NOMO-1 treated with dmso at 0.1 percent for 144 hours (cell line): ENCODE data around the gene LRRC27.

Experiments used
- DNase-seq: peaks from one replicate; lab custom pipeline; 2025; ENCODE audit not compliant: unreplicated experiment; lab: John Stamatoyannopoulos, UW

LRRC27 gene

DNA sequence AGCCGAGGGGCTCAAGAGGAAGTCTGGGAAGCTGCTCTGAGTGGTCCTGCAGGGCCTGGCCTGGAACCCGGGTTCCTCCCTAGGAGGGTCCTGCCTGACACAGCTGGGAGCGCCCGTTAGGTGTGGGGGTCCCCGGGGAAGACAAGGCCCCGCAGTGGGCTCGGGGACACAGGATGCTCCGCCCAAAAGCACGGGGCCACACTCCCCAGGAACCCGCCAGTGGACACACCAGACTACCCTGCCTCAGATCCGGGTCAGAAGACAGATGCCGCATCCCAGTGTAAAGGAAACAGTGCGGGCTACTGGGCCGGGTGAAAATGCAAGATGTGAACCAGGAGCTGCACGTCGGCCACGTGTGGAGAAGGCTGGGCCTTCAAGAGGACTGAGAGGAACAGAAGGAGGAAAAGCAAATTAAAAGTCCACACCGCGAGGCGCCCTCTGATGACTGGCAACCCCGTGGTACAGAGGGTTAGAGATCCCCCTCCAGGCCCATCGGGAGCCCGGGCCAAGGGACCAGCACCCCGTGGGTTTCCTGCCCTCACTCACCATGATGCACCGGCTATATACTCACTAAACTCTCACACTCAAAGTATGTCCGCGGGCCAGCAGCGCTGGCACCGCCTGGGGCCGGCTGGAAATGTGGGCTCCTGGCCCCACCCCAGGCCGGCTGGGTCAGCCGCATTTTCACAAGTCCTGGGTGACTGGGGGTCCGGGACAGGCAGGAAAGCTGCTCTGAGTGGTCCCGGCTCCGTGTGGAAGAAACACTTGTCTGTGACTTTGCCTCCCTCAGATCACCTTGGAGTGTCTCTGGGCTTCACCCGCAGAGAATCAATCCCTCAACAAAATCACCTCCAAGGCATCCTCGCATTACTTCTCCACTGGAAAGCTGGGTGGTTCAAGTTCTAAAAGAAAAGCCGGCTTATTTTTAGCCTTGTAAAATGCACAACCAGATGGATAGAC lies 30.3 kb upstream of the LRRC27 start:
- no peak for DNase-seq

GRCh38 chr10:132302421-132303310 lies 29.3 kb upstream of the LRRC27 start:
- DNase-seq, result no peak

DNA sequence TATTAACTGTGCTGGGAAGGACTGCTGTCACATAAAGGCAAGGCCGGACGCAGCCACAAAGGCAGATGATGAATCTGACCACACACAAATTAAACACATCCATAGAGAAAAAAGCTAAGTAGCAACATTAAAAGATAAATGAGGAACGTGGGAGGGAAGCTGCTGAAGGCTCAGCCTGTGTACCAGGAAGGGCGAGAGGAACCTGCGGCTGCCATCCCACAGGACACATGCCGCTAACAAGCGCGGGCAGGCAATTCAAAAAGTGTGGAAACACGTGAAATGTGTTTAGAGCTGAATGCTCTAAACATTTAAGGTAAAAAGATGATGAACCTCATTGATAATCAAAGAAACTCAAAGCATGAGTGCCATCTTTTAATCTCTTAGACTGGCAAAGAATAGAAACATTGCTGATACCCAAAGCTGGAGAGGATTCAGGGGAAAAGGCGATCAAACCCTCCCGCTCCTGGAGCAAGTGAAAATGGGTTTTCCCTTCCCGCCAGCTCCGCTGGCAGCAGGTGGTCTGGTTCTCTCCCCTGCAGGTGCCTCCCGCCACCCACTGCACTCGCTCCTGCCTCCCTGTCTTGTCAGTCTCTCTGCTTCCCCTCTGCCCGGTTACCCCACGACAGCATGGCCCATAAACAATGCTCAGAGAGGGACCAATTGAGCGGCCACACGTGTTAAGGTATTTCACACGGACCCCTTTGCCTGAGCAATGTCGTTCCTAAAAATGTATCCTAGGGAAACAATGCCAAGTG lies 28.5 kb upstream of the LRRC27 start:
- DNase-seq, result no peak

DNA sequence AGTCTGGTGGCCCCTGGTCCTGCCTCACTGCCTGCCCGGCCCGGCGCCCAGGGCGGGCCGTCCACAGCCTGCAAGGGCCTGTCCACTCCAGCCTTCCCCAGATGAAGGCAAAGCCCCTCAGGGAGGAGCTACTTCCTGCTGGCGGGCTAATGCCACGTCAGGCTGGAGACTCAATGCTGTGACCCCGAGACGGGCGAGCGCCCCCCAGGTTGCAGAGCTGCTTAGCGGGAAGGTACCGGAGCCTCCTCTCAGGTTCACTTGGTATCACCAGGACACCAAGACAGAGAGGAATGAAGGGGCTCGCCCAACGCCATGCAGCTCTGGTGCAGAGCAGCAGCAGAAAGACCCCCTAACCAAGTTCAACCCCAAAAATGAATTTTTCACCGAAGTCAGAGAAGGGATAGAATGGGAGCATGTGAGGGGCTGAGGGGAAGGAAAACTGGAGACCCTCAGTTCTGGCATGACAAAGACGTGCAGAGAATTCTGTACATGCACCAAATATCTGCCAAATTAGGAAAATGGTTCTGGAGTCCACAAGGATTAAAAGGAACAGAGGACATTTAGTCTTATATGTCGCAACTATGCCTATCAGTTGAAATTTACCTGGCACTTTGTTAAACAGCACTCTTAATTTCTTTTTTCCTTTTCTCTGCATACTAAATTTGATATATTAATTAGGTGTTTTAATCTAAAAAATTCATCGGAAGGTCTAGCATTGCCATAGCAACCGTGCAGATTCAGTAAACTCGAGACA lies 27.1 kb upstream of the LRRC27 start:
- DNase-seq, result no peak

DNA sequence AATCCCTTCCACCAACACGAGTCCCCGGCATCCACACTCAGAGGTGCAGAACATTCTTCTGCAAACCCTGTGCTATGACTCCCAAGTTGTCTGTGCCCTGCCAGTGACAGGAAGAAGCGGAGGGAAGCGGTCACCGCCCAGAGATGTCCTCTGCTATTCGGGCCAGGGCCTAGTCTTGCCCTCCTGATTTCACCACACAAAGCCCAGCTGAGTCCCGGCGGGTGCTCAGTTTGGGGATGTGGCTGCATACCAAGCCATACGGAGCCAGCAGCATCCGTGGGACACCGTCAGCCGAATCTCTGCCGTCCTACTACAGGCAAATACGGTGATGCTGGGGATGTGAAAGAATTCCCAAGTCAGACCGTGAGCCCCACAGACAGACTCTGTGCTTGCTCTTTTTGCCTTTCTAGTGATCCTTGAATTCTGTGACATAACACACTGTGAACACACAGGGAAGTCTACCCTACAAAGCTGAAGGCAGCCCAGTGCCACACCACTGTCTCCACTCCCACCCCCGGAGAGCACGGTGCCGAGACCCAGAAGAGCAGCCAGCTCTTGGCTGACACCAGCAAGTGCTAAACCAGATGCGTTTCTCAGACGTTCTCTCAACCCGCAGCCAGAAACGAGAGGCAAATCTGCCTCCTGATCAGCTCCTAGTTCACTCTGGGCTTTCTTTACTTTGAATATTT lies 26.2 kb upstream of the LRRC27 start:
- no peak for DNase-seq

GRCh38 chr10:132306343-132306685 lies 25.7 kb upstream of the LRRC27 start:
- no peak for DNase-seq

DNA sequence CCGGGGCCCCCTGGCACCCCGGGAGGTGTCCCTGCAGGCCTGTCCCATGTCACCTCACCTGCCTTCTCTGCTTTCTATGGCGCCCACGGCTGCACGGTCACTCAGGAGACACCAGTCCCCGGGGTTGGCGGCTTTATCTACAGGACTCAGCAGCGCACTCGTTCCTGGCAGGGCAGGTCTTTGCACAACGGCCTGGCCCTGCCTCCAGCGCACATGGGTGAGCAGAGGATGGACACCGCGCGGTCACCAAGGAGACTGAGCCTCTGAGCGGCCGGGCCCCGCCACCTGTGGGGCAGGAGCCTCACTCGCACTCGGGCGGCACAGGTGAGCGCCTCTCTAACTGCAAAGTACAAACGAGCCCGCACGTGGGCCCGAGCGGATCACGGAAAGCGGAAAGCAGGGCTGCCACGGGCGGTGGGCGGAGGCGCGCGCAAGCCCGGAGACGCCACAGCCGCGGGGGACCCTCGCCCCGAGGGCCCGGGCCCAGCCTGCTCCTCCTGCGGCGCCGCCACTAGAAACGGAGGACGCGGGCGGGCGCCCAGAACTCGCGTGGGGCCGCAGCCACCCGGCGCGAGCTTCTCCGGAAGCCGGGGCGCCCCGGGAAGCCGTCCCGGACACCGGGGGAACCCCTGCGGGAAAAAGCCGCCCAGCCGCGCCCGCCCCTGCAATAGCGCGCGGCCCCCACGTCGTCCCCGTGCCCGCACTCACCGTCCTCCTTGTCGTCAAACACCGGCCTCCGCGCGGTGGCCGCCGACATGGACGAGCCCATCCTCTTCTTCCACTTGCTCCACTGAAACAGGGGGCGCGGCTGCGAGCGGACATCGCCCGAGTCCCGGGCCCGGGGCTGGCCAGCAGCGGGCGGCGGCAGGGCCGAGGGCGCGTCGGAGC lies 24.9 kb upstream of the LRRC27 start:
- no peak for DNase-seq

GRCh38 chr10:132307823-132308586 lies 24.0 kb upstream of the LRRC27 start, which contains the start of gene STK32C:
Gene STK32C, minus strand, starts transcription at chr10:132307950. Its CDS starts 117 bp downstream, at chr10:132307833.
- peak; percentile 82 for DNase-seq

DNA sequence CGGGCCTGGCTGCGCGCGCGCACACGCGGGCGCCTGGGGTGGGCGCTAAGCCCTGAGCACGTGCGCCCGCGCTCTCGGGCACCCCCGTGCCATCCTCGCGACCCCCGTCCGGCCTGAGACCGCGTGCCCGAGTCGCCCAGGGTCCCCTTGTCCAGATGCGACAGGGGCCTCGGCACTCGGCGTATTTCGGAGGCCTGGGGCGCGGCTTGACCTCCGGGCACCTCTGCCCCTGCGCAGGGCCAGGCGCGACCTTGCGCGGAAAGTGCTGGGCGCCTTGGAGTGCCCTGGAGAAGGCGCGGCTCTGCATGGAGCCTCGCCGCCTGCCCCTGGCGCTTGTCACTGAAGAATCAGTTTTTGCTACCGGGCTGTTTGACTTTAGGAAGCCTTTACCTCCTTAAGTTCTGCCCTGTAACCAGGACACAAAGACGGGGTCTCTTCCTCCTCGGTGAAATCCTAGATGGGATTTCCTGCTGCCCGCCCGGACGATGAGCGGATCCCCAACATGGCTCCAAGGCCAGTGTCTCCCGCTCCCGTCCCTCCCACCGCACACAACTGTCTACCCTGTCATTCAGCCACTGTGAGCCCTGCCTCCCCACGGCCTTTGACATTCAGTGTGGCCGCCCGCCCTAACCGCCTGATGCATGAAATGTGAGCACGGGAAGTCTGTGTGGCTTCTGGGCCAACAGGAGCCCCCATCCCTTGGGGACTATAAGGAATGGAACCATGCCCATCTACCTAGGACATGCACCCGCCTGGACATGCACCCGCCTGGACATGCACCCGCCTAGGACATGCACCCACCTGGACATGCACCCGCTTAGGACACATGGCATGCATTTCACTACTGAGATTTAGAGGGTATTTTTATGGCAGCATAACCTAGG lies 23.2 kb upstream of the LRRC27 start:
- DNase-seq, result no peak

- no peak for DNase-seq
Observed at GRCh38 chr10:132309471-132309865, 22.5 kb upstream of the LRRC27 start.

GRCh38 chr10:132309879-132310591 lies 22.0 kb upstream of the LRRC27 start:
- DNase-seq, result no peak

DNA sequence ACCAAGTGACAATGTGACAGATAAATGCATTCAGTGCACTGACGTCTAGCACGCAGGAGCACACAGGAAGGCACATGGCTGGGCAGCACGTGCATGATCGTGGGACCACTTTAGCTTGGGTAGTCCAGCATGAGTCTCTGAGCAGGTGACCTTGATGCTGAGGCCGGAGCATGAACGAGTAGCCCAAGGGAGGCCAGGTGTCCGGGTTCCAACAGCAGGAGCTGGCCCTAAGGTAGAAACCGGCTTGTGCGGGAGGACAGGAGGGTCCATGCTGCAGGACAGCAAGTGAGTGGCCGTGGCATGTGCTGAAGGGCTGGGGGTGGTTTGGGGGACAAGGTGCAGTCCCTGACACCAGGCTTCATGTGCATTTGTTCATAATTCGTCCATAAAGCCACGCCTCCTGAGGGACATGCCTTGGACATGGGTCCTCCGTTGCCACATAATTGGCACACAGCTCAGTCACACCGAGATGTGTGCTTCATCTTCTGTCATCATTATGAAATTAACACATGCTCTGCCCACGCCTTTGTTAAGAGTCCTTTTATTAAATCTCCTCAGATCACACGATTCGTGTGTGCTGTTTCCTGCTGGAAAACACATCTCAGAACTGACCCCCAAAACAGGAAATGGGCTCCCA lies 21.2 kb upstream of the LRRC27 start:
- no peak for DNase-seq

DNA sequence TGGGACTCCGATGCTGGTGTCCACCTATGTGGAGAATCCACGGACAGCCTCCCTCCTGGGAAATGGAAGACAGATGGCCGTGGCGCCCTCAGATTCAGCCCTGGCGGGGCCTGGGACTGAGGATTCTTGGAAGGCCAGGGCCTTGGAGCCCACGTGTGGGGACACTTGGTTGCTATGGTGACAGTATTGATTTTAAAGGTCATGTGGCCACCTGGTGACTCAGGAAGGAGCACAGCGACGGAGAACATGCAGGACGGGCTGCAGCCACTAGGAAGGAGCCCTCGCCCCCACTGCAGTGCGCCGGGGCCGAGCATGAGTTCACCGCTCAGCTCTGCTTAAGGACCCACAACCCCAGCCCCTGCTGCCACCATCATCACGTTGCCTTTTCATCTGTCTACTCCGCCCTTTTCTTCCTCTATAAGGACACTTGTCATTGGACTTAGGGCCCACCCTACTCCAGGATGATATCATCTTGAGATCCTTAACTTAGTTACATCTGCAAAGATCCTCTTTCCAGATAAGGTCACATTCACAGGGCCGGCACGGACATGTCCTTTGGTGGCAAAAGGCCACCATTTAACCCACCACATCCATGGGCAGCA lies 20.6 kb upstream of the LRRC27 start:
- DNase-seq, result no peak

DNA sequence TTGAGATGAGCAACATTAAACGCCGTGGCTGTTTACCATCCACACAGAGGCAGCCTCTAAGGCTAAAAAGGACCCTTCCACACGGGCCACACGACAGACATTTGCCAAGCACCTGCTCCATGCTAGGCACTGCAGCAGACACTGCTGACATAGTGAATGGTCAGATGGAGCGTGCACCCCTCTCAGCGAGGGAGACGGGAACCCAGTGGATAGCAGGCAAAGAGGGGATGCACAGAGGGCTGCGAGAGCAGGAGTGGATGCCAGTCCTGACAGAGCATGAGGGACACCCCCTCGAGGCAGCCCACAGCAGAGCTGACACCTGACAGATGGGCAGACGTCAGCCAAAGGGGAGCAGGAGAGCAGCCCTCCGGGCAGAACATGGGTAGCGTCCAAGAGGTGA lies 18.7 kb upstream of the LRRC27 start:
- DNase-seq, result no peak

- DNase-seq, result no peak
Observed at GRCh38 chr10:132313865-132314264, 18.1 kb upstream of the LRRC27 start.

DNA sequence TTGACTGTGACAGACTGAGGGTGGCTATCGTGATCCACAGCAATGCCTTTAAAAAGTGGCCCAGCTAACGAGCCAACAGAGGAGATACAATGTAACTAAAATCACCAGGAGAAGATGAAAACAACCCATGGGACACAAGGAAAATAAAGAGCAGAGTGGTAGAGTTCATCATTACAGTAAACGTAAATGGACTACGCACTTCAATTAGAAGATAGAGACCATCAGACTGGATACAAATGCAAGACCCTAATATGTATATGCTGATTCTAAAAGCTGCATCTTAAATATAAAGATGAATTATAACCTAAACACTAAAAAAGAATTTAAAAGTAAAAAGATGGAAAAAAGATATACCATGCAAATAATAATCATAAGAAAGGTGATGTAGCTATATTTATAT lies 17.7 kb upstream of the LRRC27 start:
- no peak for DNase-seq
